T-cell (primary cell): Measurements from ENCODE around the gene LYSMD3. TPM values are rescaled to one million over a fixed set of nuclear protein-coding genes. Genes with fewer than 3 reads are reported as not detected.

Source experiments
- ATAC-seq, 4 experiments: fragments of 200-7000 bp in 3 of 4; fragments of 150-1000 bp in 1 of 4; cut with Tn5 transposase; replicated peaks in 1 of 4; 1 replicate in 3 of 4; 2 replicates in 1 of 4; pipeline ENCODE4 v1.10.0; 2021; ENCODE audit warnings: moderate library complexity in 3 of 4, mild to moderate bottlenecking in 2 of 4, moderate number of reproducible peaks in 1 of 4
- CTCF ChIA-PET, 2 donors: fragments of 300-600 bp; sonication (Branson Sonifier 250); formaldehyde crosslinking; loops; one replicate each; lab custom pipeline; 2022; ENCODE audit warnings: antibody characterized with exemption in 2 of 2; lab: Charles Lee
- POLR2A ChIA-PET, 2 donors: fragments of 300-600 bp; sonication (Branson Sonifier 250); formaldehyde crosslinking; loops; one replicate each; lab custom pipeline; 2022; ENCODE audit warnings: antibody characterized with exemption in 2 of 2; lab: Charles Lee
- DNase-seq, 35 experiments: peaks; one replicate each; pipeline versions ENCODE4 v3.0.0 to v3.0.0-alpha.2; 2013 to 2023
- H3K27ac ChIP-seq: one replicate; pipeline ENCODE4 v1.5.1; 2013; ENCODE audit warnings: low read length
- H3K27me3 ChIP-seq, 2 experiments: replicated peaks in 1 of 2; 1 replicate in 1 of 2; 2 replicates in 1 of 2; pipeline versions ENCODE4 v1.6.1 to v1.7.0; 2013; ENCODE audit warnings: low read length in 1 of 2, mixed read lengths in 1 of 2; ENCODE audit not compliant: control insufficient read depth in 2 of 2, insufficient read depth in 2 of 2; ENCODE audit errors: extremely low read depth in 1 of 2
- H3K36me3 ChIP-seq, 2 donors: 1 replicate in 1 of 2; 2 replicates in 1 of 2; pipeline versions ENCODE4 v1.6.1 to v1.7.0; 2013; ENCODE audit warnings: low read length in 1 of 2; ENCODE audit not compliant: control insufficient read depth in 2 of 2, insufficient read depth in 1 of 2; ENCODE audit errors: extremely low read depth in 1 of 2
- H3K4me1 ChIP-seq, 2 experiments: 1 replicate in 1 of 2; 2 replicates in 1 of 2; pipeline versions ENCODE4 v1.6.1 to v1.7.0; 2013; ENCODE audit warnings: low read length in 2 of 2, mixed read lengths in 1 of 2; ENCODE audit not compliant: insufficient read depth in 2 of 2, control insufficient read depth in 1 of 2; ENCODE audit errors: extremely low read depth in 1 of 2
- H3K4me3 ChIP-seq, 2 donors: 1 replicate in 1 of 2; 2 replicates in 1 of 2; pipeline versions ENCODE4 v1.5.1 to v1.7.0; 2013; ENCODE audit warnings: mild to moderate bottlenecking in 2 of 2, low read length in 1 of 2, moderate library complexity in 1 of 2; ENCODE audit not compliant: control insufficient read depth in 1 of 2; ENCODE audit errors: extremely low read depth in 1 of 2
- H3K9me3 ChIP-seq: 2 replicates; pipeline ENCODE4 v1.7.0; 2013
- H3K27ac Mint-ChIP-seq, 2 donors: one replicate each; pipeline ENCODE4 v1.8.0; 2020 to 2021; ENCODE audit warnings: mild to moderate bottlenecking in 2 of 2, mixed read lengths in 2 of 2
- H3K27me3 Mint-ChIP-seq, 2 donors: one replicate each; pipeline ENCODE4 v1.8.0; 2021 to 2022; ENCODE audit warnings: mixed read lengths in 2 of 2
- H3K36me3 Mint-ChIP-seq: one replicate; pipeline ENCODE4 v1.8.0; 2021; ENCODE audit warnings: mixed read lengths
- H3K4me1 Mint-ChIP-seq, 3 donors: one replicate each; pipeline ENCODE4 v1.8.0; 2020 to 2022; ENCODE audit warnings: mixed read lengths in 3 of 3, mild to moderate bottlenecking in 1 of 3
- H3K4me3 Mint-ChIP-seq, 3 donors: one replicate each; pipeline ENCODE4 v1.8.0; 2020 to 2022; ENCODE audit warnings: mild to moderate bottlenecking in 3 of 3, mixed read lengths in 3 of 3, moderate library complexity in 3 of 3
- H3K9me3 Mint-ChIP-seq, 3 donors: one replicate each; pipeline ENCODE4 v1.8.0; 2020 to 2022; ENCODE audit warnings: mixed read lengths in 3 of 3
- WGBS: methylation state at CpG from one replicate; pipeline ENCODE4 v1.1.5; 2013; ENCODE audit warnings: missing lambda C conversion rate; ENCODE audit not compliant: insufficient coverage; 5-methylcytosine and 5-hydroxymethylcytosine counted together
- total RNA-seq, 35 experiments: library from RNA in 6 of 35; stranded (reverse) in 6 of 35; fragments of 120-200 nt in 1 of 35; gene quantifications; one replicate each; pipeline versions ENCODE4 v1.2.1 to v1.2.4 and lab custom pipeline; 2013 to 2026

LYSMD3 gene
- total RNA-seq, 5 donors from 2014 or later (not counting 1 experiment from before 2014, with no cell fraction given): 18.4 to 28.9 (median 21.5) TPM

GRCh38 chr5:90475436-90475980, 53.9 kb downstream of the LYSMD3 start:
- no peaks in the 10 kb centered on the region for H3K36me3 ChIP-seq
- POLR2A ChIA-PET: interaction anchor here in 1 of 2 donors (1.0 to 2.1 kb wide), 2 partner anchors 65 to 907 kb away, joined by 3 to 7 read pairs; partner anchors contain the start of gene ARRDC3
- Mint-ChIP-seq H3K27ac (no peak overlapping the region), H3K9me3 (no peaks in the 10 kb centered on the region), H3K4me1 (peaks cover 30 to 38% (median 34%) of the 10 kb centered on the region in 3 donors), H3K36me3 (peaks cover 10% of the 10 kb centered on the region), H3K27me3 (no peaks in the 10 kb centered on the region), H3K4me3 (peak overlapping the region; percentile 21 to 98 (median 96))
- WGBS: 80% methylated on average over 3 of the region's 17 CpGs
- H3K4me1 ChIP-seq: peaks cover 11 to 15% of the 10 kb centered on the region in 2 experiments
- ATAC-seq (no peak), DNase-seq (no peak)
- no peaks in the 10 kb centered on the region for H3K9me3 ChIP-seq
- no peak overlapping the region for H3K27ac ChIP-seq
- H3K4me3 ChIP-seq: no peak overlapping the region
- CTCF ChIA-PET: interaction anchor here (0.8 to 1.6 kb wide), 5 partner anchors 36 to 55 kb away, joined by 3 to 6 read pairs (median 5); partner anchors contain the start of gene LYSMD3 (in 1 of the 2)
- no peaks in the 10 kb centered on the region for H3K27me3 ChIP-seq

DNA sequence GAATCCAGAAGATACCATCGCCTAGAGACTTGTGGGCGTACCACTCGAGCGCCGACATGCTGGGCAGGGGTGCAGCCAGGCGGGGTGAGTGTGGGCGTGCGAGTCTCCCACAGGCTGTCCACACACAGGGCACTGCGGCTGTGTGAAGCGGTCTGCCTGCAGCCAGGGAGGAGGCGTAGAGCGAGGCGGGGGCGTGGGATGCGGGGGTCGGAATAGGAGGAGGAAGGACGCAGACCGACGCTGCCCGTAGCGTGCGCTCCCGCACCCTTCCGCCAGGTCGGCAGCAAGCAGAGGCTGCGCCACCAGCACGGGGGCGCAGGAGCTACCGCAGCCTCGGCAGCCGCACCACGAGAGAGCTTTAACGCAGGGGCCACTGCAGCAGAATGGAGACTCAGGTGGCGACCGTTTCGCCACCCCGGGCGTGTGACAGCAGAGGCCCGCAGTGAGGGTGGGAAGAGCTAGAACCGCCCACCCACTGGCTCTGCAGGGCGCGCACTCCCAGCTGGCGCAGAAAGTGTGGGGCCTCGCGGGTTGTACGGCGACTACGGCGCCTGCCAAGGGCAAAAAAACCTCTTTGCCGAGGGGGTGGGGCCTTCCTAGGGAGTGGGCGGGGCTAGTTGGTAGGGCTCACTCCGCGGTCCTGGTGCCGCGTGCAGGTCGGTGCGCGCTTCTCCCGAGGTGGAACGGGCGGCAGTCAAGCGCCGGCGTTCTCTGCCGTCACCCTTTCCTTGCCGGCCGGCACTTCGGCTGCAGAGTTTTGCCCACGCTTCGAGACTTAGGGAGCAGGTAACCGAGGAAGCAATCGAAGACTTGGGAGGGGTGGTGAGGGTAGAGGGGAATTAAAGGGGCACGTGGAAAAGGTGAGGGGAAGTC, 54.9 kb downstream of the LYSMD3 start, which contains the start of the genes MBLAC2 and POLR3G:
TSS of gene MBLAC2 (minus strand) at position 537 of the 873 bp plus-strand sequence. CDS start at position 58, 479 bp downstream.
TSS of gene POLR3G (plus strand) at position 630 of the 873 bp plus-strand sequence. CDS start 10,704 bp downstream, outside the sequence.
- ATAC-seq (peak; percentile 87 to 93 (median 89)), DNase-seq (peak; percentile 82 to 94 (median 90))
- Histone ChIP-seq H3K27ac (peak within 1 kb of the TSS; percentile 57), H3K27me3 (no peaks in the 10 kb centered on the region), H3K4me1 (peaks cover 11 to 15% of the 10 kb centered on the region in 2 experiments), H3K4me3 (peak within 1 kb of the TSS; percentile 88 to 96), H3K36me3 (no peaks in the 10 kb centered on the region), H3K9me3 (no peaks in the 10 kb centered on the region)
- ChIA-PET POLR2A (interaction anchor here (0.6 to 2.1 kb wide), 8 partner anchors 23 to 908 kb away, joined by 3 to 7 read pairs (median 4); partner anchors contain the start of genes ARRDC3 (in 1 of the 2), CETN3 (in 1 of the 2) and LYSMD3 (in 1 of the 2)), CTCF (interaction anchor here (0.7 to 1.6 kb wide), 8 partner anchors 47 to 1747 kb away, joined by 3 to 17 read pairs (median 3); partner anchors contain the start of genes CETN3 (in 1 of the 2) and LYSMD3 (in 1 of the 2))
- H3K4me1 Mint-ChIP-seq: peaks cover 36 to 48% (median 43%) of the 10 kb centered on the region in 3 donors
- H3K36me3 Mint-ChIP-seq: peaks cover 21% of the 10 kb centered on the region
- under 1% methylated on average over 72 of the region's 73 CpGs for WGBS
- peak within 1 kb of the TSS; percentile 94 to 98 (median 96) for H3K4me3 Mint-ChIP-seq
- H3K9me3 Mint-ChIP-seq: peaks cover 0 to 8% (median 0%) of the 10 kb centered on the region in 3 donors
- no peaks in the 10 kb centered on the region for H3K27me3 Mint-ChIP-seq
- peak within 1 kb of the TSS; percentile 95 to 96 for H3K27ac Mint-ChIP-seq

DNA sequence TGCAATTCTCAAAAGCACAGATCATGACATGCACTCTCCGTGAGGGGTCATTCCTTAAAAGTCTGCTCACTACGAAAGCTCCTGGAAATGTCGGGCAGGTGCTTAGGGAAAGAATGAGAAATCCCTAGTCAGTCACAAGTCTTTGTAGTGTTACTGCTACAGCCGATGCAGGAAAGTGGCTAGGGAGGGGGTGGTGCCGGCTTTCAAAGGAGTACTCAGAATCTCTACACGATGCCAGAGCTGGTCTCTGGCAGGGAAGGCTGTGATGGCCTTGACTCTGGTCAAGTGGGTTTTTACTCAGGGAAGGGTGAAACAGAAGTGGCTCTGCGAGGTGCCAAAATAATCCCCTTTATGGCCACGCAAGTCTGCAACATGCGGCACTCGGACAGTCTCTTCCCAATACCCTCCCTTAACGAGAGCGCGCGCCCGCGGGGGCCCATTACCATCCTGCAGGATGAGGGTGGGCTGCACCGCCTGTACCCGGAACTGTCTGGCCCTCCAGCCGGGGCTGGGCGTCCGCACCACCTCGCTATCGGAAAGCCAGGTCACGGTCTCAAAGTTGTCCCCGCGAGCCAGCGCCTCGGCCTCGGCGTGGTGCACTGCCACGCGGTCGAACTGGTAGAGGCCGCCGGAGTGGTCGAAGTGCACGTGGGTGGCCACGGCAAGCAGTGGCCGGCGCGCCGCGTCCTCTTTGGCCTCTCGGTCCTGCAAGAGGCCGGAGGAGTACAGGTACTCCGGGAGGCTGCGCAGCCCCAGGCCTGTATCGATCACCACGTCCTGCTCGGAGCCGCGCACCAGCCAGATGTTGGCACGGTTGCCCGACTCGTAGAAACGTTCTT, 55.8 kb downstream of the LYSMD3 start:
- no peaks in the 10 kb centered on the region for H3K27me3 ChIP-seq
- Mint-ChIP-seq H3K4me1 (peaks cover 36 to 49% (median 44%) of the 10 kb centered on the region in 3 donors), H3K27me3 (no peaks in the 10 kb centered on the region), H3K4me3 (peak overlapping the region; percentile 94 to 98 (median 96)), H3K36me3 (peaks cover 28% of the 10 kb centered on the region), H3K9me3 (peaks cover 2 to 16% (median 3%) of the 10 kb centered on the region in 3 donors), H3K27ac (peak overlapping the region; percentile 95 to 96)
- peak overlapping the region; percentile 88 to 96 for H3K4me3 ChIP-seq
- POLR2A ChIA-PET: interaction anchor here (0.8 to 2.1 kb wide), 7 partner anchors 24 to 907 kb away, joined by 3 to 7 read pairs (median 5); partner anchors contain the start of genes CETN3 (in 1 of the 2) and LYSMD3 (in 1 of the 2)
- DNase-seq: peak in 20 of 35 experiments; percentile 1 to 25 (median 4)
- no peaks in the 10 kb centered on the region for H3K9me3 ChIP-seq
- under 1% methylated on average over 55 of the region's 56 CpGs for WGBS
- peak overlapping the region; percentile 57 for H3K27ac ChIP-seq
- CTCF ChIA-PET: interaction anchor here (0.7 to 3.9 kb wide), 7 partner anchors 12 to 911 kb away, joined by 3 to 17 read pairs (median 3); partner anchors contain the start of genes CETN3 (in 1 of the 2) and LYSMD3 (in 1 of the 2)
- peak in 2 of 4 experiments; percentile 2 to 3 for ATAC-seq
- H3K4me1 ChIP-seq: peaks cover 11 to 15% of the 10 kb centered on the region in 2 experiments
- no peaks in the 10 kb centered on the region for H3K36me3 ChIP-seq

GRCh38 chr5:90472783-90473395, 56.5 kb downstream of the LYSMD3 start:
- Histone ChIP-seq H3K4me3 (peak overlapping the region; percentile 88 to 96), H3K27ac (no peak overlapping the region), H3K4me1 (peaks cover 11 to 15% of the 10 kb centered on the region in 2 experiments), H3K27me3 (no peaks in the 10 kb centered on the region), H3K36me3 (no peaks in the 10 kb centered on the region), H3K9me3 (no peaks in the 10 kb centered on the region)
- WGBS: 46% methylated on average over 7 of the region's 9 CpGs
- CTCF ChIA-PET: interaction anchor here in 1 of 2 donors (0.6 to 3.9 kb wide), 5 partner anchors 11 to 63 kb away, joined by 3 to 11 read pairs (median 3); no protein-coding TSS in a partner anchor
- ATAC-seq (no peak), DNase-seq (no peak)
- Mint-ChIP-seq H3K4me3 (peak overlapping the region; percentile 94 to 98 (median 96)), H3K36me3 (peaks cover 35% of the 10 kb centered on the region), H3K9me3 (peaks cover 8 to 23% (median 10%) of the 10 kb centered on the region in 3 donors), H3K4me1 (peaks cover 36 to 49% (median 44%) of the 10 kb centered on the region in 3 donors), H3K27me3 (no peaks in the 10 kb centered on the region), H3K27ac (peak overlapping the region; percentile 95 to 96)
- POLR2A ChIA-PET: interaction anchor here in 1 of 2 donors (1.1 kb wide), 1 partner anchor 46 kb away, joined by 5 read pairs; no protein-coding TSS in a partner anchor
